ENCODE data around the gene HMGB4. TPM values are rescaled to one million over a fixed set of nuclear protein-coding genes. Genes with fewer than 3 reads are reported as not detected.

HMGB4 gene
- total RNA-seq, 1 donor: not detected

- TF ChIP-seq CTCF (IDR thresholded peaks at IDR 0.05; ENCODE audit: extremely low read depth, low read depth, low read length): no peak
- no peak for DNase-seq (ENCODE audit: insufficient read length, low spot score, missing footprints)
- no peak overlapping the region for H3K4me3 ChIP-seq (ENCODE audit: insufficient read depth, low read length)
- no peak overlapping the region for H2AFZ ChIP-seq (ENCODE audit: low read length)
- no peak overlapping the region for H3K27ac ChIP-seq (ENCODE audit: low read depth, low read length)
- no peaks in the 10 kb centered on the region for H3K79me2 ChIP-seq (ENCODE audit: insufficient read depth, low read length)
- H3K27me3 ChIP-seq (ENCODE audit: insufficient read depth, low read length): no peaks in the 10 kb centered on the region
- no peaks in the 10 kb centered on the region for H3K4me1 ChIP-seq (ENCODE audit: insufficient read depth, low read length)
- no peak overlapping the region for H3K4me2 ChIP-seq (ENCODE audit: insufficient read depth, low read length)
- H3K9me3 ChIP-seq (ENCODE audit: low read depth, low read length): no peaks in the 10 kb centered on the region
- H4K20me1 ChIP-seq (ENCODE audit: insufficient read depth, low read length): no peaks in the 10 kb centered on the region
- no peaks in the 10 kb centered on the region for H3K36me3 ChIP-seq (ENCODE audit: insufficient read depth, low read length)
Measured at GRCh38 chr1:33880305-33880704, 16.4 kb downstream of the HMGB4 start.

- Histone ChIP-seq H4K20me1 (ENCODE audit: insufficient read depth, low read length) (no peaks in the 10 kb centered on the region), H3K4me3 (ENCODE audit: insufficient read depth, low read length) (no peak overlapping the region), H3K27ac (ENCODE audit: low read depth, low read length) (no peak overlapping the region), H3K9me3 (ENCODE audit: low read depth, low read length) (no peaks in the 10 kb centered on the region), H3K79me2 (ENCODE audit: insufficient read depth, low read length) (no peaks in the 10 kb centered on the region), H3K4me1 (ENCODE audit: insufficient read depth, low read length) (no peaks in the 10 kb centered on the region), H3K4me2 (ENCODE audit: insufficient read depth, low read length) (no peak overlapping the region), H3K27me3 (ENCODE audit: insufficient read depth, low read length) (no peaks in the 10 kb centered on the region), H2AFZ (ENCODE audit: low read length) (no peak overlapping the region), H3K36me3 (ENCODE audit: insufficient read depth, low read length) (no peaks in the 10 kb centered on the region)
- TF ChIP-seq CTCF (IDR thresholded peaks at IDR 0.05; ENCODE audit: extremely low read depth, low read depth, low read length): no peak
- DNase-seq (ENCODE audit: insufficient read length, low spot score, missing footprints): no peak
Measured at GRCh38 chr1:33886496-33886895, 22.6 kb downstream of the HMGB4 start.

GRCh38 chr1:33893147-33893830 is 29.4 kb downstream of the HMGB4 start:
- no peaks in the 10 kb centered on the region for H3K27me3 ChIP-seq (ENCODE audit: insufficient read depth, low read length)
- TF ChIP-seq CTCF (IDR thresholded peaks at IDR 0.05; ENCODE audit: extremely low read depth, low read depth, low read length): no peak
- H3K4me1 ChIP-seq (ENCODE audit: insufficient read depth, low read length): no peaks in the 10 kb centered on the region
- no peaks in the 10 kb centered on the region for H4K20me1 ChIP-seq (ENCODE audit: insufficient read depth, low read length)
- no peak overlapping the region for H2AFZ ChIP-seq (ENCODE audit: low read length)
- H3K4me3 ChIP-seq (ENCODE audit: insufficient read depth, low read length): no peak overlapping the region
- no peaks in the 10 kb centered on the region for H3K79me2 ChIP-seq (ENCODE audit: insufficient read depth, low read length)
- H3K4me2 ChIP-seq (ENCODE audit: insufficient read depth, low read length): no peak overlapping the region
- no peak for DNase-seq (ENCODE audit: insufficient read length, low spot score, missing footprints)
- no peaks in the 10 kb centered on the region for H3K9me3 ChIP-seq (ENCODE audit: low read depth, low read length)
- H3K27ac ChIP-seq (ENCODE audit: low read depth, low read length): no peak overlapping the region
- no peaks in the 10 kb centered on the region for H3K36me3 ChIP-seq (ENCODE audit: insufficient read depth, low read length)

GRCh38 chr1:33895396-33895795 is 31.5 kb downstream of the HMGB4 start:
- Histone ChIP-seq H3K79me2 (ENCODE audit: insufficient read depth, low read length) (no peaks in the 10 kb centered on the region), H2AFZ (ENCODE audit: low read length) (no peak overlapping the region), H3K4me2 (ENCODE audit: insufficient read depth, low read length) (no peak overlapping the region), H3K9me3 (ENCODE audit: low read depth, low read length) (peaks cover 2% of the 10 kb centered on the region), H3K36me3 (ENCODE audit: insufficient read depth, low read length) (no peaks in the 10 kb centered on the region), H3K27me3 (ENCODE audit: insufficient read depth, low read length) (no peaks in the 10 kb centered on the region), H3K4me3 (ENCODE audit: insufficient read depth, low read length) (no peak overlapping the region), H3K27ac (ENCODE audit: low read depth, low read length) (no peak overlapping the region), H3K4me1 (ENCODE audit: insufficient read depth, low read length) (no peaks in the 10 kb centered on the region), H4K20me1 (ENCODE audit: insufficient read depth, low read length) (no peaks in the 10 kb centered on the region)
- DNase-seq (ENCODE audit: insufficient read length, low spot score, missing footprints): no peak
- TF ChIP-seq CTCF (IDR thresholded peaks at IDR 0.05; ENCODE audit: extremely low read depth, low read depth, low read length): no peak

Measured in osteoblast (primary cell).